ENCODE measurements around the gene C5orf46. TPM values are rescaled to one million over a fixed set of nuclear protein-coding genes. Genes with fewer than 3 reads are reported as not detected.
A peak's percentile ranks its signal among the peaks of the same experiment; 100 is the strongest.

The C5orf46 gene
- total and polyA plus RNA-seq, 11 donors, result 3.8 to 28.6 (median 6.9) TPM; not detected in 1

DNA sequence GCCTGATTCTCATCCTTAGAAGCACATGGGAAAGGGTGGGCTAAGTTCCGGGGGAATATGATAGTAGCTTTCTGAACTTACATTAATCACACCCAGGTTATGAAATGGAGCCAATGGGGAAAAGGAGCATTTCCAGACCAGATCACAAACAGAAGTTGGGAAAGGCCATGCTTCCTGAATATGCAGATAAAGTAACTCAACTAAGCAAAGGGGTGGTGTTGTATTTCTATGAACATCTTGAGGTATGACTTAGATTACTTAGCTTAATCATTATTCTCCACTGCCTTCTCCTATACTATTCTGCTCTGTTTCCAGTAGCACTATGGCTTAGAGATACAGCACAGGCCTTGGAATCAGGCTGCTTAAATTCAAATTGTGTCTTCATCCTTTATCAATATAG is 10.5 kb downstream of the C5orf46 start:
- H3K27ac ChIP-seq, result no peak overlapping the region
- no peaks in the 10 kb centered on the region for H3K27me3 ChIP-seq
- ATAC-seq (no peak), DNase-seq (no peak)
- TF ChIP-seq POLR2A (IDR thresholded peaks at IDR 0.05) (no peak), CTCF (IDR thresholded peaks at IDR 0.05) (no peak)
- peaks cover 0 to 9% (median 0%) of the 10 kb centered on the region in 12 donors for H3K4me1 ChIP-seq
- WGBS, 4 donors, result 63 to 74% (median 68%) methylated on average over 1 of the region's 1 CpG
- H3K9me3 ChIP-seq, result no peaks in the 10 kb centered on the region
- H3K4me3 ChIP-seq, result no peak overlapping the region
- intact Hi-C loops (cut with DNase I), result no loop called here
- H3K36me3 ChIP-seq, result peaks cover 0 to 3% (median 0%) of the 10 kb centered on the region in 9 donors

DNA sequence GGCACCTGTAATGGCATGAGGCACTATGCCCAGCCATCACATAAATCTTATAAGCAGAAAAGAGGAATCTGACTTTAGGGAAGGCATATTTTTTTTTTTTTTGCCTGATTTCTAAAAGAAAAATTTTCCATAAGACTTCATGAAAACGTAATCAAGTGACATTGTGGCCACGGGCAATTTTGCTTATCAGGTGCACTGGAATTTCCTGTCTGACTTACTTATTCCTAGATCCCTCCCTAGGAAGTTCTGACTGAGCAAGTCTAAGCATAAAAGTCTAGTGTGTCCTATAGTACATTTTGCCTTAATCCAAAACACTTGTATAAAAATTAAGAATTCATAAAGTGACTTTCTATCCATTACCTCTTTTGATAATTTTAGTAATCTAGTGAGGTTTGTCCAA is 12.5 kb downstream of the C5orf46 start:
- ATAC-seq (no peak), DNase-seq (no peak)
- TF ChIP-seq CTCF (IDR thresholded peaks at IDR 0.05) (no peak), POLR2A (IDR thresholded peaks at IDR 0.05) (no peak)
- H3K4me1 ChIP-seq, result peaks cover 0 to 9% (median 0%) of the 10 kb centered on the region in 12 donors
- intact Hi-C loops (cut with DNase I), result no loop called here
- H3K36me3 ChIP-seq, result peaks cover 0 to 3% (median 0%) of the 10 kb centered on the region in 9 donors
- no peaks in the 10 kb centered on the region for H3K9me3 ChIP-seq
- no peak overlapping the region for H3K27ac ChIP-seq
- WGBS, 4 donors, result 28 to 41% (median 40%) methylated on average over 2 of the region's 2 CpGs
- H3K4me3 ChIP-seq, result no peak overlapping the region
- H3K27me3 ChIP-seq, result no peaks in the 10 kb centered on the region

DNA sequence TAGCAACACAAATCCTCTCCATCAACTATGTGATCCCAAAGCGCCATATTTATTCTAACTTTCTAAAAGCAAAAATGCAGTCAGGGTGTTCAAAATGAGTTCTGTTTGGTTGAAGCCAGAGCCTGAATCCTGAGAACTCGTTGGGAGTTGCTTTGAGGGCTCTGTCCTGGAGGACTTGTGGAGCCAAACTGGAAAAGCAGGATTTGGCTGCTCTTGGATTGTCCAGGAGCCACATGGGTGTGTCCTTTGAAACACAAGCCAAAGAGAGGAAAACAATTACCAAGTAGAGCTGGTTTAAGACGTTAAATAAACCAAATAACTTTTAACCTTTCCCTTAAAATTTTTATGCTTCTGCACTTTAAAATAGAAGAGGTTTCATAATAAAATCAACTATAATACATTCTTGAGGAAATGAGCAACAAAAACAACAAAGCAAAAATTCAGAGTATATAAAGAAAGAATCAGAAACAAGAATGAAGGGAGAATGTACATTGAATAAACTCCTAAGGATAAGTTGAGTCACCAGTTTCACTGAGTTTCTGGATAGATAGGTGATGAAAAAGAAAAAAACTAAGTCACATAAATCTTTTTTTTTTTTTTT is 13.5 kb downstream of the C5orf46 start:
- DNase-seq, result no peak
- H3K27me3 ChIP-seq, result no peaks in the 10 kb centered on the region
- peaks cover 0 to 3% (median 0%) of the 10 kb centered on the region in 9 donors for H3K36me3 ChIP-seq
- 56 to 68% (median 61%) methylated on average over 3 of the region's 3 CpGs for whole genome bisulfite sequencing, 4 donors
- intact Hi-C loops (cut with DNase I), result no loop called here
- H3K27ac ChIP-seq, result no peak overlapping the region
- H3K9me3 ChIP-seq, result no peaks in the 10 kb centered on the region
- ATAC-seq, result peak in 1 of 4 donors; percentile 26
- peaks cover 0 to 9% (median 0%) of the 10 kb centered on the region in 12 donors for H3K4me1 ChIP-seq
- TF ChIP-seq POLR2A (IDR thresholded peaks at IDR 0.05) (no peak), CTCF (IDR thresholded peaks at IDR 0.05) (no peak)
- H3K4me3 ChIP-seq, result no peak overlapping the region

DNA sequence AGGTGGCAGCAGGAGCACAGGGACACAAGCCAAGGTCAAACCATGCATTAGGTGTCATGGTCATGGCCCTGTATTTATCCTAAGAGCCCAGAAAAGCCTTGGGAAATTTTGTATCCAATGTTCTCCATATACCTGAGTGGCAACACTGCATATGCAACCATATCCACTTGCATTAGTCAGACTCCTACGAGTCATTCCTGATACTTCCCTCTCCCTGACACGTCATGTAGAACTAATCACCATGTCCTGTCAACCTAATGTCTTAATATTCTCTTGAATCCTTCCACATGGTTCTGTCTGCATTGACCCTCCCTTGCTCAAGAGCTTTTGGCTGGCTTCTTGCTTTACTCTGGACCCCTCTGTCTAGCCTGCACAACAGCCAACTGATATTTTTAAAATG is 18.4 kb downstream of the C5orf46 start:
- no peak overlapping the region for H3K4me3 ChIP-seq
- DNase-seq (no peak), ATAC-seq (no peak)
- no peaks in the 10 kb centered on the region for H3K27me3 ChIP-seq
- intact Hi-C loops (cut with DNase I), result loop anchor here (1.0 to 10.0 kb wide), 5 partner anchors 29 to 47 kb away; no protein-coding TSS in a partner anchor
- TF ChIP-seq CTCF (IDR thresholded peaks at IDR 0.05) (no peak), POLR2A (IDR thresholded peaks at IDR 0.05) (no peak)
- H3K36me3 ChIP-seq, result no peaks in the 10 kb centered on the region
- no peaks in the 10 kb centered on the region for H3K9me3 ChIP-seq
- 72 to 75% (median 74%) methylated on average over 2 of the region's 2 CpGs for WGBS, 4 donors
- H3K27ac ChIP-seq, result no peak overlapping the region
- peaks cover 0 to 9% (median under 1%) of the 10 kb centered on the region in 12 donors for H3K4me1 ChIP-seq
